ENCODE data around the gene NCKAP5. TPM values are rescaled to one million over a fixed set of nuclear protein-coding genes. Genes with fewer than 3 reads are reported as not detected.

NCKAP5 gene
- total and polyA plus RNA-seq, 4 donors = 0.57 to 2.8 (median 2.4) TPM

- no peaks in the 10 kb centered on the region for H3K27me3 ChIP-seq (ENCODE audit: control insufficient read depth in 4 of 4, insufficient read depth in 4 of 4, low read length in 3 of 4)
- WGBS = 86% methylated on average over 5 of the region's 5 CpGs
- no peaks in the 10 kb centered on the region for H3K36me3 ChIP-seq (ENCODE audit: control insufficient read depth in 4 of 4, insufficient read depth in 3 of 4, low read depth in 1 of 4, low read length in 3 of 4)
- H3K9me3 ChIP-seq (ENCODE audit: control insufficient read depth in 4 of 4, low read length in 3 of 4) = no peaks in the 10 kb centered on the region
- H3K4me3 ChIP-seq (ENCODE audit: low read depth in 1 of 3, low read length in 3 of 3) = no peak overlapping the region
- TF ChIP-seq FOXA2 (IDR thresholded peaks at IDR 0.05) = no peak
- no peak for TF ChIP-seq ATF3 (IDR thresholded peaks at IDR 0.05)
- no peak for TF ChIP-seq REST (IDR thresholded peaks at IDR 0.05)
- TF ChIP-seq TAF1 (conservative IDR thresholded peaks at IDR 0.05) = no peak
- no peak for TF ChIP-seq YY1 (IDR thresholded peaks at IDR 0.05)
- TF ChIP-seq HNF4A (conservative IDR thresholded peaks at IDR 0.05) = no peak
- TF ChIP-seq HNF4G (IDR thresholded peaks at IDR 0.05) = no peak
- TF ChIP-seq RAD21 (IDR thresholded peaks at IDR 0.05) = no peak
- no peak for TF ChIP-seq MAX (IDR thresholded peaks at IDR 0.05)
- no peak for TF ChIP-seq RXRA (IDR thresholded peaks at IDR 0.05)
- TF ChIP-seq NR2F2 (IDR thresholded peaks at IDR 0.05) = no peak
- peaks cover 0 to 3% (median 0%) of the 10 kb centered on the region in 4 donors for H3K4me1 ChIP-seq (ENCODE audit: control insufficient read depth in 4 of 4, insufficient read depth in 4 of 4, low read length in 3 of 4)
- no peak overlapping the region for H3K27ac ChIP-seq (ENCODE audit: low read depth in 1 of 2, low read length in 2 of 2)
- H3K9ac ChIP-seq (ENCODE audit: low read depth in 1 of 2, low read length in 2 of 2) = no peak overlapping the region
- no peak for DNase-seq (ENCODE audit: low spot score)
These were observed 588.7 kb downstream of the NCKAP5 start for GRCh38 chr2:132979339-132980093.

- H3K36me3 ChIP-seq (ENCODE audit: control insufficient read depth in 4 of 4, insufficient read depth in 3 of 4, low read depth in 1 of 4, low read length in 3 of 4) = no peaks in the 10 kb centered on the region
- no peak overlapping the region for H3K4me3 ChIP-seq (ENCODE audit: low read depth in 1 of 3, low read length in 3 of 3)
- no peak for DNase-seq (ENCODE audit: low spot score)
- H3K27me3 ChIP-seq (ENCODE audit: control insufficient read depth in 4 of 4, insufficient read depth in 4 of 4, low read length in 3 of 4) = no peaks in the 10 kb centered on the region
- no peak overlapping the region for H3K27ac ChIP-seq (ENCODE audit: low read depth in 1 of 2, low read length in 2 of 2)
- H3K4me1 ChIP-seq (ENCODE audit: control insufficient read depth in 4 of 4, insufficient read depth in 4 of 4, low read length in 3 of 4) = no peaks in the 10 kb centered on the region
- H3K9me3 ChIP-seq (ENCODE audit: control insufficient read depth in 4 of 4, low read length in 3 of 4) = no peaks in the 10 kb centered on the region
- TF ChIP-seq CTCF (IDR thresholded peaks at IDR 0.05; ENCODE audit: low read depth, low read length, missing input control) = no peak
- no peak for TF ChIP-seq GABPA (IDR thresholded peaks at IDR 0.05 in 1 of 2, conservative IDR thresholded peaks at IDR 0.05 in 1 of 2)
- TF ChIP-seq FOXA1 (IDR thresholded peaks at IDR 0.05) = no peak
- no peak for TF ChIP-seq YY1 (IDR thresholded peaks at IDR 0.05)
- no peak for TF ChIP-seq MAX (IDR thresholded peaks at IDR 0.05)
- TF ChIP-seq EGR1 (IDR thresholded peaks at IDR 0.05; ENCODE audit: low read depth in 2 of 2) = no peak
- no peak for TF ChIP-seq FOXA2 (IDR thresholded peaks at IDR 0.05)
- TF ChIP-seq ZBTB33 (IDR thresholded peaks at IDR 0.05) = no peak
- no peak for TF ChIP-seq JUND (IDR thresholded peaks at IDR 0.05)
- no peak for TF ChIP-seq HNF4G (IDR thresholded peaks at IDR 0.05)
- no peak for TF ChIP-seq REST (IDR thresholded peaks at IDR 0.05)
- no peak for TF ChIP-seq RAD21 (IDR thresholded peaks at IDR 0.05)
- TF ChIP-seq ATF3 (IDR thresholded peaks at IDR 0.05) = no peak
- TF ChIP-seq HNF4A (conservative IDR thresholded peaks at IDR 0.05) = no peak
- TF ChIP-seq SP1 (IDR thresholded peaks at IDR 0.05) = no peak
- TF ChIP-seq TAF1 (conservative IDR thresholded peaks at IDR 0.05) = no peak
- no peak for TF ChIP-seq NR2F2 (IDR thresholded peaks at IDR 0.05)
- TF ChIP-seq RXRA (IDR thresholded peaks at IDR 0.05) = no peak
- no peak overlapping the region for H3K9ac ChIP-seq (ENCODE audit: low read depth in 1 of 2, low read length in 2 of 2)
- 95% methylated on average over 6 of the region's 6 CpGs for WGBS
These were observed 589.4 kb downstream of the NCKAP5 start for GRCh38 chr2:132978840-132979239.
